Adrenal gland (tissue), 12 donors: ENCODE measurements around the gene SERPINB6. TPM values are rescaled to one million over a fixed set of nuclear protein-coding genes. Genes with fewer than 3 reads are reported as not detected.
"Not testable (repeated sequence)": the region's sequence is repeated elsewhere in the genome, so short reads cannot be mapped to it uniquely, and the experiment has no call there.

Experiments used
- DNase-seq, 7 donors: peaks; one replicate each; pipeline ENCODE4 v3.0.0-alpha.2; 2019 to 2020
- H3K27ac ChIP-seq, 5 donors: fragments of 200-600 bp; sonication (generic) in 4 of 5; 1 replicate in 3 of 5; 2 replicates in 2 of 5; pipeline versions ENCODE4 v1.5.1 to v1.8.0; 2016 to 2020; ENCODE audit warnings: mild to moderate bottlenecking in 1 of 5
- H3K27me3 ChIP-seq: fragments of 200-600 bp; 2 replicates; pipeline ENCODE4 v1.8.0; 2021
- H3K36me3 ChIP-seq, 2 donors: fragments of 200-600 bp; replicated peaks in 1 of 2; 1 replicate in 1 of 2; 2 replicates in 1 of 2; pipeline versions ENCODE4 v1.5.1 to v1.8.0; 2018 to 2022
- H3K4me1 ChIP-seq, 2 donors: fragments of 200-600 bp; replicated peaks in 1 of 2; 1 replicate in 1 of 2; 2 replicates in 1 of 2; pipeline versions ENCODE4 v1.5.1 to v1.8.0; 2018 to 2021
- H3K4me3 ChIP-seq, 4 donors: fragments of 200-600 bp; sonication (generic) in 3 of 4; one replicate each; pipeline ENCODE4 v1.5.1; 2016 to 2018
- H3K9me3 ChIP-seq, 3 donors: fragments of 200-600 bp; sonication (generic) in 1 of 3; replicated peaks in 1 of 3; 1 replicate in 2 of 3; 2 replicates in 1 of 3; pipeline versions ENCODE4 v1.5.1 to v1.8.0; 2016 to 2021
- CTCF ChIP-seq, 6 experiments: fragments of 450-650 bp in 4 of 6; fragments of 200-600 bp in 2 of 6; sonication (generic) in 1 of 6; IDR thresholded peaks; 1 replicate in 5 of 6; 2 replicates in 1 of 6; pipeline versions ENCODE4 v1.5.1 to v1.8.0; 2016 to 2021; ENCODE audit warnings: antibody characterized with exemption in 6 of 6, mild to moderate bottlenecking in 2 of 6, moderate library complexity in 1 of 6
- POLR2A ChIP-seq, 2 donors: fragments of 450-650 bp; IDR thresholded peaks; one replicate each; pipeline ENCODE4 v1.6.1; 2017; ENCODE audit warnings: antibody characterized with exemption in 2 of 2, mild to moderate bottlenecking in 2 of 2, moderate library complexity in 1 of 2
- WGBS, 4 donors: extraction: QIAGEN DNeasy Blood & Tissue Kit in 2 of 4; methylation state at CpG; one replicate each; pipeline versions ENCODE4 v1.1.5 to v1.1.7; 2013 to 2017; 5-methylcytosine and 5-hydroxymethylcytosine counted together
- intact Hi-C, 2 donors: fragments of 100-400 bp; cut with DNase I; formaldehyde crosslinking; loops; one replicate each; pipeline versions ENCODE4 v1.14.1 to v1.15.0; 2022 to 2023
- polyA plus RNA-seq, 3 donors: library from polyadenylated mRNA; stranded (reverse); fragments of 200-250 nt in 2 of 3; fragments of 350-450 nt in 1 of 3; fragmentation: Illumina TruSeq in 1 of 3; extraction: RNeasy Lipid Tissue Mini Kit (QIAGEN cat#74804) in 1 of 3; gene quantifications; one replicate each; pipeline ENCODE4 v1.2.3, GENCODE V29; 2013 to 2014
- total RNA-seq, 9 donors: library from RNA; depleted of rRNA in 4 of 9; stranded (reverse); fragments of >200 nt in 4 of 9; fragments of 120-200 nt in 1 of 9; fragmentation: NEBNext Ultra II Directional in 1 of 9; extraction: Animal tissue kit (Norgen Biotek cat#: 25700) in 1 of 9; gene quantifications; one replicate each; pipeline versions ENCODE4 v1.1.0 to v1.2.4, GENCODE V29; 2013 to 2023
- donor health status: healthy with polysubstance abuse.
- donor health status: Bipolar disorder and iron deficiency.
- donor health status: DM: yes; HTN: yes; CAD: no.
- donor health status: DM: no; HTN: no; CAD: no.
- donor health status: DM: no; HTN: no; CAD: no.
- donor health status: DM: yes; HTN: yes; CAD: no.

The SERPINB6 gene
- total and polyA plus RNA-seq, 12 donors = 132 to 332 (median 209) TPM

GRCh38 chr6:3011158-3011557, 39.8 kb upstream of the SERPINB6 start:
- no peak overlapping the region for H3K27ac ChIP-seq
- peaks cover 11 to 26% of the 10 kb centered on the region in 2 donors for H3K4me1 ChIP-seq
- H3K4me3 ChIP-seq = no peak overlapping the region
- H3K36me3 ChIP-seq = peaks cover 0 to 80% of the 10 kb centered on the region in 2 donors
- no peak for DNase-seq
- H3K9me3 ChIP-seq = peaks cover 0 to 13% (median 0%) of the 10 kb centered on the region in 3 donors
- intact Hi-C loops = no loop called here
- H3K27me3 ChIP-seq = no peaks in the 10 kb centered on the region
- TF ChIP-seq CTCF (IDR thresholded peaks at IDR 0.05) (no peak), POLR2A (IDR thresholded peaks at IDR 0.05) (no peak)

- peak in 5 of 7 donors; percentile 63 to 76 (median 74) for DNase-seq
- Histone ChIP-seq H3K36me3 (peaks cover 0 to 76% of the 10 kb centered on the region in 2 donors), H3K4me1 (peaks cover 11 to 26% of the 10 kb centered on the region in 2 donors), H3K4me3 (no peak overlapping the region), H3K27me3 (no peaks in the 10 kb centered on the region), H3K27ac (peak overlapping the region in 4 of 5 donors; percentile 13 to 48 (median 32)), H3K9me3 (peaks cover 0 to 13% (median 0%) of the 10 kb centered on the region in 3 donors)
- TF ChIP-seq CTCF (IDR thresholded peaks at IDR 0.05) (no peak), POLR2A (IDR thresholded peaks at IDR 0.05) (no peak)
- intact Hi-C loops = loop anchor here in 1 of 2 donors (5.0 kb wide), 1 partner anchor 42 kb away; no protein-coding TSS in a partner anchor
- WGBS, 4 donors = 35 to 52% (median 45%) methylated on average over 3 of the region's 3 CpGs
These were observed 38.6 kb upstream of the SERPINB6 start for GRCh38 chr6:3009930-3010329.

- DNase-seq, H3K27ac ChIP-seq, H3K4me3 ChIP-seq, H3K27me3 ChIP-seq: not testable (repeated sequence)
- WGBS, 4 donors = 95 to 98% (median 96%) methylated on average over 17 of the region's 17 CpGs
- Histone ChIP-seq H3K4me1 (peaks cover 11 to 25% of the 10 kb centered on the region in 2 donors), H3K36me3 (peaks cover 0 to 78% of the 10 kb centered on the region in 2 donors), H3K9me3 (peaks cover 0 to 13% (median 0%) of the 10 kb centered on the region in 3 donors)
- intact Hi-C loops = loop anchor here in 1 of 2 donors (5.0 kb wide), 1 partner anchor 44 kb away; no protein-coding TSS in a partner anchor
These were observed 37.4 kb upstream of the SERPINB6 start for GRCh38 chr6:3008712-3009265.

DNA sequence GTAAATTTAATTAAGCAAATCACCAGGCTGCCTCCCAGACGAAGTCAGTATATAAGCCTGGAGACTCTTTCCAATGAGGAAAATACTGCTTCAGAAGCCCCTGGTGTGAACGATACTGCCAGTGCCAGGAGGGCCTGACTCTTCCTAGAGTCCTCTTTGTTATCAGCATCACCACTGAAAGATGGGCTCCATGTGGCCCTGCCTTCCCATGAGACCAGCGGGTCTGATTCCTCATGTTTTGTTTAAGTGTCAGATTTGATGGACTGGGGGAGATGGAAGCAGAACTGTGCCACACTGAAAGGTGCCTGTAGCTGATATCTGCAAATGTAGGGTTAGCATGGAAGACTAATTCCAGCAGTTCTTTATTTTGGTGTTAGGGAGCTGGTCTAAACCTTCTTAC, 36.2 kb upstream of the SERPINB6 start:
- Histone ChIP-seq H3K9me3 (peaks cover 0 to 13% (median 0%) of the 10 kb centered on the region in 3 donors), H3K36me3 (peaks cover 0 to 77% of the 10 kb centered on the region in 2 donors)
- peak in 1 of 7 donors; percentile 38 for DNase-seq

More for the DNA sequence above, 36.2 kb upstream of the SERPINB6 start:
- peaks cover 11 to 19% of the 10 kb centered on the region in 2 donors for H3K4me1 ChIP-seq
- no peaks in the 10 kb centered on the region for H3K27me3 ChIP-seq
- no peak overlapping the region for H3K27ac ChIP-seq
- no peak overlapping the region for H3K4me3 ChIP-seq
- intact Hi-C loops = loop anchor here in 1 of 2 donors (5.0 kb wide), 1 partner anchor 45 kb away; no protein-coding TSS in a partner anchor
- no peak for TF ChIP-seq CTCF (IDR thresholded peaks at IDR 0.05)
- no peak for TF ChIP-seq POLR2A (IDR thresholded peaks at IDR 0.05)
- 89 to 94% (median 90%) methylated on average over 3 of the region's 3 CpGs for WGBS, 4 donors
